Suppressor macrophage (primary cell): ENCODE data around the gene PTN.
"Not testable (repeated sequence)": the region's sequence is repeated elsewhere in the genome, so short reads cannot be mapped to it uniquely, and the experiment has no call there.

ENCODE experiments used
- DNase-seq, 4 experiments: peaks; one replicate each; pipeline ENCODE4 v3.0.0-alpha.2; 2020 to 2022

PTN gene

GRCh38 chr7:137262599-137262998 is 80.9 kb downstream of the PTN start:
- DNase-seq = no peak

DNA sequence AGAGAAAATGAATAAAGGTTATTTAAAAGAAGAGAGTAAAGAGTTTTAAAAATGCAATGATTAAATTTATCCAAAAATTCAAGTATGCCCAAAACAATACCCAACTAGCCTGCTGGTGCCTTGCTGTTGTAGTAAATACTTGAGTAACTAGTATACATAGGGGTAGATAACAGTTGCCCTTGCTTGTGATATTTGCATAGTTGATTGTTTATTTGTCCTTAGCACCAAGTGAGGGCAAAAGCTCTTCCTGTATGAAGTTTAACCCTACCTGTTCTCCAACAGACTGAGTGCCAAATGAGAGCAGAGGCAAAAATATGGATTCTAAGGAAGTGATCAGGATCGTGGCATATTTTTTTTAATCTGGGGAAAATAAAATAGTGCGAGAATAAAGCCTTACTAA is 85.0 kb downstream of the PTN start:
- no peak for DNase-seq

GRCh38 chr7:137254766-137255165 is 88.8 kb downstream of the PTN start:
- no peak for DNase-seq

DNA sequence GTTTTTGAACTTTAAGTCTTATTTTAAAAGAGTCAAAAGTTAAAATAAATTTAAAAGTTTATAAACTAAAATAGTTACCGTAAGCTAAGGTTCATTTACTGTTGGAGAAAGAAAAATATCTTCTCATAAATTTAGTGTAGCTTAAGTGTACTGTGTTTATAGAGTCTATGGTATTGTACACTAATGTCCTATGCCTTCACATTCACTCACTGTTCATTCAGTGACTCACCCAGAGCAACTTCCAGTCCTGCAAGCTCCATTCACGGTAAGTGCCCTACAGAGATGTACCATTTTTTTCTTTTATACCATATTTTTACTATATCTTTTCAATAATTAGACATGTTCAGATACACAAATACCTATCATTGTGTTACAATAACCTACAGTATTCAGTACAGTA is 97.6 kb downstream of the PTN start:
- no peak for DNase-seq

- DNase-seq = no peak
These were observed 98.3 kb downstream of the PTN start for GRCh38 chr7:137245186-137245585.

- no peak for DNase-seq
These were observed 99.8 kb downstream of the PTN start for GRCh38 chr7:137243741-137244140.

DNA sequence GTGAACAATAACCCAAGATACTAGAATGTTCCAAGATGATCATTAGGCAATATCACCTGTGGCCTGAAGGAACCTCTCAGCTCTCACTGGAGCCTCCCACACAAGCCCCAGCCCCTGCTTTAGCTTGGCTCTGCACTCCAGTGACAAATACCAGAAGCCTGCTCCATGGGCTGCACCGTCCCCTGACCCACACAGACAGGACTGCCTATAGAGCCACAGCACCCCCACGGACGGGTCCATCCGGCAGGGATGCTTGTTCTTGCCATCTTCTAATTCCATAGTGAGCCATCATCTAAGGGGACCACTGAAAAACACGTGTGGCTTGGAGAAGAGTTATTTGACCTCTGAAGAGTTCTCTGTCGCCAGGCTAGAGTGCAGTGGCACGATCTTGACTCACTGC is 100.9 kb downstream of the PTN start:
- DNase-seq = no peak

DNA sequence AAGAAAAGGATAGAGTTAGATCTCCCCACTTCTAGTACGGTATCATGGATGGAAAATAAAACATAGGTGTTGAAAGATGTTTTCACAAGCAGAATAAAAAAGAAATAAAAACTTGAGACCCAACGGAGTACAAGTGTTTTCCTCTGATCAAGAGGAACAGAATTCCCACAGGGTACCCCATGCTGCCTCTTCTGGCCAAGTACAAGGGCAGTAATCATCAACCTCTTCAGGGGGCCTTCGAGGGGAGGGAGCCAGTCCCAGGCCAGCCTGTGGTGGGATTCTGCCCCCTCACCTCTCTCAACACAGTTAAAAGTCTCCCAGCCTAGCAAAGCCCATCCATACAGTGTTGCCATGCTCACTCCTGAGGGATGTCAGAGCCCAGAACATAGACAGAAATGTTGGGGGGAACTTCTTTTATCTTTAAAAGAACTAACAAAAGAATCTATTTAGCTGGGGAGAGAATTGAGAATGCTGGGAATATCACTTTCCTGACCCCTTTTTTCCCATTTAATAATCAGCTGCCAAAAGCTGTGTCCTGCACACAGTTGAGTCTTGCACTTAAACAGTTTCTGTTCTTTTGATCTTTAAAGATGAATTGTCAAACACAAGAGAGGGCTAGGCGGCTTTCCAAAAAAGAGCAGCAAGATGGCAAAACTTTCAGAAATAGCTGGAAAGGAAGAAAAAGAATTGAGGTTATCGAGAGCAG is 101.7 kb downstream of the PTN start:
- no peak for DNase-seq

DNA sequence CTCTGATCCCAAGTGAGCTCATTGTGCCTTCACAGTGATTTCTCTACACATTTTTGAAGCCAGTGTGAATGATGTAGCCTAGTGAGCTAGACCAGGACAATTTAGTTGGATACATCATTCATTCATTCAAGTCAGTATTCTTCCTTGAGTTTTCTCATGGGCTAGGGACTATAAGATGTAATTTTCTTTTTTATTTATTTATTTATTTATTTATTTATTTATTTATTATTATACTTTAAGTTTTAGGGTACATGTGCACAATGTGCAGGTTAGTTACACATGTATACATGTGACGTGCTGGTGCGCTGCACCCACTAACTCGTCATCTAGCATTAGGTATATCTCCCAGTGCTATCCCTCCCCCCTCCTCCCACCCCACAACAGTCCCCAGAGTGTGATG is 104.3 kb downstream of the PTN start:
- DNase-seq = not testable (repeated sequence)

DNA sequence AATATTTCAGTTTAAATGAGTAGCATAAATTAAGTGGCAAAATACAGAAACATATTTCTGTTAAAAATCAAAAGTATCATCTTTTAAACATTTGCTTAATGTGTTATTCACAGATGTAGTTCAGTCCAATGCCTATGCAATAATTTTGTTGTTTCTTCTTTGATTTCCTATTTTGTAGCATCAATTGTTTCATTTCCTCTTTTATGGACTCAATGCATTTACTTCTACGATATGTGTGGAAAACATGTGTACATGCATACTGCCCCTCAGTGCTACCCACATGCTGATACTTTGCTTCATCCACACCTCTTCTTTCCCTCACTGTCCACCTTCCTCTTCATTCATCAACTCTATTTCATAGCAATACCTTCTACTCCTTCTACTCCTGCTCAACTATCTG is 108.1 kb downstream of the PTN start:
- DNase-seq = no peak

GRCh38 chr7:137231167-137231566 is 112.4 kb downstream of the PTN start:
- no peak for DNase-seq

- no peak for DNase-seq
These were observed 122.1 kb downstream of the PTN start for GRCh38 chr7:137221467-137221866.

DNA sequence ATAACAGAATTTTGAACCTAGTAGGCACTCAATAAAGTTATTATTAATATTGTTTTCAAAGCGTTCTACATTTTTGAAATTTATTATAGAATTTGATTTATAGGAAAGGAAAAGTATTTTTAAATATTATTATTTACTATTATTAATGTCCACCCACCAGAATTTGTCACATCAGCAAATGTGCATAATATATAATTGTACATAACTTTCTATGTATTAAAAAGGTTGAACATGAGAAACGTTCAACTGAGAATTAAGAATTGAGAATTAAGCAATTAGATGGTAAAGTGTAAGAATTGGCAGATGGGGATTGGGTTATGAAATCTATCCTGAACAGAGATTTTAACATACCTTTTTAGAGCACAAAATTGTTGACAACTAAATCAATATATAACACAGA is 129.8 kb downstream of the PTN start:
- DNase-seq = no peak

DNA sequence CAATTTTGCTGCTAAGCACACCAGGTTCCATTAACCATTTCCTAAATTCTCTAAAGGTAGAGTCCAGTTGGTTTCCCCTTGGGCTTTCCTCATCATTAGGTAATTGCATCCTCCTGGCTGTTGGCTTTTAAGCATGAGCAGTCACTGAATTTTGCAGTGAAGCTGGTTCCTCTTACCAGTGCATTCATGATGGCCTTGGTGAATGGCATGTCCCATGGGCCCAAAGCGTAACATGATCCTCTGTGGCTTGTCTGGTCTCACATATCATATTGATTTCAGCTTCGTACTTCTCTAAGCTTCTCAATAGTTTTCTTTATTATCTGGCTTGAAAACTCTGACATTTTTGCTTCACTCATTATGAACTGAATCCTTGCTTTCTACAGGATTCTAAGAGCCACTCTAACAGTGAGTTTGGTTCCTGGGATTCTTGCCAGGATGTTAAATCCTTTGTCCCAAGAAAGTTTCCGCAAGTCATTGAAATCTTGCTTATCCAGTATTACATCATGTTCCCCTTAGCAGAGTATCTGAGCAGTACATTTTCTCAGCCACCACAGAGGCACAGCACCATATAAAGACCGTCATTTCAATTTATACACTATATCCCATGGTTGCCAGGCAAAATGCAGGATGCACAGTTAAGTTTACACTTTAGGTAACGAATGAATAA is 134.2 kb downstream of the PTN start:
- DNase-seq = no peak

GRCh38 chr7:137206770-137207169 is 136.8 kb downstream of the PTN start:
- DNase-seq = no peak

DNA sequence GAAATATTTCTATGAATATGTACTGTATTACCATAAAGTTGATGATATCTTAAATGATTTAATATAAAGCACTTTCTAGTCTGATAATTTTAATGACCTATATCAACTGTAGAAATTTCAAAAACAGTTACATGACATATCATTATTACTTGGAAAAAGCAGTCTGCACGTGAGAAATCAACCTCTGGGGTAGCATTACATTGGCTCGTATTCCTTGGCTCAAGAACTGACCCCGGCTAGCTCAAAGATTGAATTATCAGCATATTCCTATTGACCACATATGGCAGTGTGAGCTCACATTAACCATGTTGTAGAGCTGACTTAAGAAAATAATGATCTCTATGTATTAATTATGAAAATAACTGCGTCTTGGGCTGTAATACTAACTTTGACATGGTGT is 139.3 kb downstream of the PTN start:
- no peak for DNase-seq

GRCh38 chr7:137203351-137203750 is 140.2 kb downstream of the PTN start:
- no peak for DNase-seq

DNA sequence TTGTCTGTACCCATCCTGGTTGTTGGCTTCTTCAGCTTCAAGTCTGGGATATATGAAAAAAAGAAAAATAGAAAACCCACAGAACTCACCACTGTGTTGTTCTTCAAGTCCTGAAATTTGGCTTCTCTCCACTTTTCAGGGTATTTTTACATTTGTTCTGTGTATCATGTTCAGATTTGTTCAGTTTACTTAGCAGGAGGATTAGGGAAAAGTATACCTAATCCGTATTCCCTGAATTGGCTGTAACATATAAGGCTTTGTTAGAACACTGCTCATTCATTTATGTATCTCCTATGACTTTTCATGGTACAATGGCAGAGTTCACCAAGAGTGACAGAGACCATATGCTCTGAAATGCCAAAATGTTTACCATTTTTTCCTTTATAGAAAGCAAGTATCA is 146.9 kb downstream of the PTN start:
- DNase-seq = no peak

DNA sequence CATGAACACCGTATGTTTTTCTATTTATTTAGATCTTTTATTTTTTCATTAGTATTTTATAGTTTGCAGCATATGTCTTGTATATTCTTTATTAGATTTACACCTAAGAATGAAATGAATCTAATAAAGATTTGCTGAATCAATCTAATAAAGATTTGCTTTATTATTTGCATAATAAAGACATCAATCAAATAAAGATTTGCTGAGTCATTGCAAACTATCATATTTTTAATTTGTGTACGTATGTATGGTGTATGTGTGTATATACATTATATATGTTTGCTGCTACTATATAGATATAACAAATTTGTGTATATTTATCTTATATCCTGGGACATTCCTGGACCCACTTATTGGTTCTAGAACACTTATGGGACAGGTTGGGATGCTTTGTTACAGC is 147.5 kb downstream of the PTN start:
- DNase-seq = no peak

GRCh38 chr7:137181619-137182018 is 161.9 kb downstream of the PTN start:
- DNase-seq = not testable (repeated sequence)
